ENCODE results near the gene MCFD2. TPM values are rescaled to one million over a fixed set of nuclear protein-coding genes. Genes with fewer than 3 reads are reported as not detected.

MCFD2 gene
- total and polyA plus RNA-seq, 10 donors, result 10.3 to 112 (median 65.5) TPM

GRCh38 chr2:46856336-46856735 is 59.3 kb downstream of the MCFD2 start:
- Histone ChIP-seq H3K27ac (peak overlapping the region in 7 of 8 donors; percentile 32 to 72 (median 51)), H3K9me3 (no peaks in the 10 kb centered on the region), H3K27me3 (replicated peaks in 1 of 7) (no peaks in the 10 kb centered on the region), H3K4me3 (no peak overlapping the region), H3K4me1 (peaks cover 0 to 12% (median 6%) of the 10 kb centered on the region in 6 donors), H3K36me3 (no peaks in the 10 kb centered on the region)
- TF ChIP-seq POLR2AphosphoS5 (IDR thresholded peaks at IDR 0.05) (no peak), CTCF (IDR thresholded peaks at IDR 0.05 in 8 of 11, conservative IDR thresholded peaks at IDR 0.05 in 3 of 11) (no peak), POLR2A (IDR thresholded peaks at IDR 0.05) (no peak)
- 87 to 97% (median 94%) methylated on average over 3 of the region's 3 CpGs for WGBS, 5 donors
- DNase-seq, result no peak
- intact Hi-C loops (cut with DNase I; ENCODE audit: low total_unique reads), result no loop called here

- 88 to 100% (median 94%) methylated on average over 1 of the region's 1 CpG for WGBS, 5 donors
- intact Hi-C loops (cut with DNase I; ENCODE audit: low total_unique reads), result no loop called here
- H3K4me1 ChIP-seq, result peaks cover 0 to 12% (median 6%) of the 10 kb centered on the region in 6 donors
- DNase-seq, result no peak
- TF ChIP-seq POLR2A (IDR thresholded peaks at IDR 0.05), result no peak
- no peak for TF ChIP-seq POLR2AphosphoS5 (IDR thresholded peaks at IDR 0.05)
- TF ChIP-seq CTCF (IDR thresholded peaks at IDR 0.05 in 8 of 11, conservative IDR thresholded peaks at IDR 0.05 in 3 of 11), result no peak
- H3K4me3 ChIP-seq, result no peak overlapping the region
- no peaks in the 10 kb centered on the region for H3K36me3 ChIP-seq
- H3K9me3 ChIP-seq, result no peaks in the 10 kb centered on the region
- peak overlapping the region in 7 of 8 donors; percentile 32 to 72 (median 51) for H3K27ac ChIP-seq
- H3K27me3 ChIP-seq (replicated peaks in 1 of 7), result no peaks in the 10 kb centered on the region
These were observed 59.8 kb downstream of the MCFD2 start for GRCh38 chr2:46855805-46856204.

DNA sequence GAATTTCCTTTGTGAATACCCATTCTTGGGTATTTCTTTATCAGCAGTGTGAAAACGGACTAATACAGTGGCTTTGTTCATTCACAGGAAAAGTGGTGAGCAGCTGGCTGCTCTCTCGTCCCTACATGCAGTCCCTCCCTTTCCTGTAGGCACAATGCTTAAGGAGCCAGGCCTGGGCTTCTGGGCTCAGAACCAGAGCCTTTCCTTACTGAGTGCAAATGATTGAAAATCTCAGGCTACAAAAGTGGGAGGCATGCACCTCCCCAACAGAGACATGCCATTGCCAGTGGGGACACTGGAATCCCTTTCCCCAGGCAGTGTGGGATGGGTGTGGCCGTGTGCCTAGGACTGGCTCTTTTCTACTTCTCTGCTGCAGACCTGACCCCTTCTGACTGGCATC is 61.3 kb downstream of the MCFD2 start:
- no peak for DNase-seq
- no peak overlapping the region for H3K4me3 ChIP-seq
- no peaks in the 10 kb centered on the region for H3K9me3 ChIP-seq

GRCh38 chr2:46852598-46852997 is 63.0 kb downstream of the MCFD2 start:
- Histone ChIP-seq H3K36me3 (no peaks in the 10 kb centered on the region), H3K27me3 (replicated peaks in 1 of 7) (peaks cover 0 to 13% (median 0%) of the 10 kb centered on the region in 7 donors), H3K27ac (peak overlapping the region in 1 of 8 donors; percentile 78), H3K9me3 (no peaks in the 10 kb centered on the region), H3K4me3 (no peak overlapping the region), H3K4me1 (peaks cover 6 to 29% (median 15%) of the 10 kb centered on the region in 6 donors)
- no peak for DNase-seq
- intact Hi-C loops (cut with DNase I; ENCODE audit: low total_unique reads), result no loop called here
- 87 to 95% (median 92%) methylated on average over 1 of the region's 1 CpG for WGBS, 5 donors
- TF ChIP-seq POLR2A (IDR thresholded peaks at IDR 0.05) (no peak), POLR2AphosphoS5 (IDR thresholded peaks at IDR 0.05) (no peak), CTCF (IDR thresholded peaks at IDR 0.05 in 8 of 11, conservative IDR thresholded peaks at IDR 0.05 in 3 of 11) (no peak)

More for the DNA sequence above, 61.3 kb downstream of the MCFD2 start:
- Histone ChIP-seq H3K27me3 (replicated peaks in 1 of 7) (peaks cover 0 to 10% (median 0%) of the 10 kb centered on the region in 7 donors), H3K27ac (peak overlapping the region in 7 of 8 donors; percentile 31 to 78 (median 66)), H3K4me1 (peaks cover 0 to 13% (median 6%) of the 10 kb centered on the region in 6 donors), H3K36me3 (no peaks in the 10 kb centered on the region)
- WGBS, 5 donors, result 48 to 62% (median 58%) methylated on average over 3 of the region's 3 CpGs
- intact Hi-C loops (cut with DNase I; ENCODE audit: low total_unique reads), result no loop called here
- TF ChIP-seq CTCF (IDR thresholded peaks at IDR 0.05 in 8 of 11, conservative IDR thresholded peaks at IDR 0.05 in 3 of 11) (no peak), POLR2AphosphoS5 (IDR thresholded peaks at IDR 0.05) (peak in 2 of 3 donors; percentile 15 to 17)
